Measurements from ENCODE around the gene KCNV2.

KCNV2 gene

GRCh38 chr9:2723376-2724065 is 6.2 kb downstream of the KCNV2 start:
- Histone ChIP-seq H3K79me2 (no peaks in the 10 kb centered on the region), H3K27me3 (ENCODE audit: control insufficient read depth, insufficient read depth, low read length) (no peaks in the 10 kb centered on the region), H3K4me2 (ENCODE audit: low read length) (no peak overlapping the region), H3K9me3 (ENCODE audit: control insufficient read depth, low read length) (no peaks in the 10 kb centered on the region), H3K27ac (no peak overlapping the region), H3K36me3 (ENCODE audit: control insufficient read depth, insufficient read depth, low read length) (no peaks in the 10 kb centered on the region), H3K4me1 (peaks cover 11% of the 10 kb centered on the region), H3K9ac (no peak overlapping the region), H3K4me3 (ENCODE audit: low read depth, low read length) (no peak overlapping the region), H2AFZ (peak overlapping the region; percentile 17)
- TF ChIP-seq CTCF (IDR thresholded peaks at IDR 0.05) = no peak

GRCh38 chr9:2725126-2725525 is 7.8 kb downstream of the KCNV2 start:
- no peaks in the 10 kb centered on the region for H3K79me2 ChIP-seq
- H2AFZ ChIP-seq = no peak overlapping the region
- H3K9me3 ChIP-seq (ENCODE audit: control insufficient read depth, low read length) = no peaks in the 10 kb centered on the region
- no peak overlapping the region for H3K9ac ChIP-seq
- no peak for TF ChIP-seq CTCF (IDR thresholded peaks at IDR 0.05)
- H3K27me3 ChIP-seq (ENCODE audit: control insufficient read depth, insufficient read depth, low read length) = no peaks in the 10 kb centered on the region
- H3K36me3 ChIP-seq (ENCODE audit: control insufficient read depth, insufficient read depth, low read length) = no peaks in the 10 kb centered on the region
- H3K4me1 ChIP-seq = peaks cover 11% of the 10 kb centered on the region
- peak overlapping the region; percentile 13 for H3K4me2 ChIP-seq (ENCODE audit: low read length)
- H3K4me3 ChIP-seq (ENCODE audit: low read depth, low read length) = no peak overlapping the region
- peak overlapping the region; percentile 36 for H3K27ac ChIP-seq

- Histone ChIP-seq H3K36me3 (ENCODE audit: control insufficient read depth, insufficient read depth, low read length) (no peaks in the 10 kb centered on the region), H3K9ac (no peak overlapping the region), H3K79me2 (no peaks in the 10 kb centered on the region), H3K4me2 (ENCODE audit: low read length) (no peak overlapping the region), H3K27me3 (ENCODE audit: control insufficient read depth, insufficient read depth, low read length) (no peaks in the 10 kb centered on the region), H3K9me3 (ENCODE audit: control insufficient read depth, low read length) (no peaks in the 10 kb centered on the region), H3K4me1 (peaks cover 11% of the 10 kb centered on the region), H3K27ac (no peak overlapping the region), H3K4me3 (ENCODE audit: low read depth, low read length) (no peak overlapping the region), H2AFZ (no peak overlapping the region)
- no peak for TF ChIP-seq CTCF (IDR thresholded peaks at IDR 0.05)
Measured at GRCh38 chr9:2725898-2726649, 8.8 kb downstream of the KCNV2 start.

GRCh38 chr9:2726650-2727340 is 9.5 kb downstream of the KCNV2 start:
- Histone ChIP-seq H3K27ac (no peak overlapping the region), H3K27me3 (ENCODE audit: control insufficient read depth, insufficient read depth, low read length) (no peaks in the 10 kb centered on the region), H3K36me3 (ENCODE audit: control insufficient read depth, insufficient read depth, low read length) (no peaks in the 10 kb centered on the region), H2AFZ (no peak overlapping the region), H3K9ac (no peak overlapping the region), H3K9me3 (ENCODE audit: control insufficient read depth, low read length) (no peaks in the 10 kb centered on the region), H3K4me3 (ENCODE audit: low read depth, low read length) (no peak overlapping the region), H3K4me1 (peaks cover 11% of the 10 kb centered on the region), H3K79me2 (no peaks in the 10 kb centered on the region), H3K4me2 (ENCODE audit: low read length) (no peak overlapping the region)
- TF ChIP-seq CTCF (IDR thresholded peaks at IDR 0.05) = no peak
